GM12878 (cell line): Measurements from ENCODE around the gene HNRNPF. TPM values are rescaled to one million over a fixed set of nuclear protein-coding genes. Genes with fewer than 3 reads are reported as not detected.

Experiments
- BACH1 ChIP-seq: fragments of 450-650 bp; IDR thresholded peaks from 2 replicates; pipeline ENCODE4 v1.6.1; 2017; ENCODE audit warnings: mild to moderate bottlenecking, borderline replicate concordance
- BHLHE40 ChIP-seq, 2 experiments: fragments of 450-650 bp in 1 of 2; IDR thresholded peaks; 2 replicates each; pipeline ENCODE4 v1.6.1; 2011 to 2017; ENCODE audit warnings: low read depth in 2 of 2, borderline replicate concordance in 1 of 2, improper control_type of control experiment in 1 of 2, low read length in 1 of 2, mild to moderate bottlenecking in 1 of 2
- ETV6 ChIP-seq, 2 experiments: fragments of 450-650 bp in 1 of 2; IDR thresholded peaks in 1 of 2; conservative IDR thresholded peaks in 1 of 2; 2 replicates each; pipeline ENCODE4 v1.6.1; 2014; ENCODE audit warnings: antibody characterized with exemption in 1 of 2, borderline replicate concordance in 1 of 2, low read depth in 1 of 2, mild to moderate bottlenecking in 1 of 2, moderate library complexity in 1 of 2
- EZH2 ChIP-seq: IDR thresholded peaks from 2 replicates; pipeline ENCODE4 v1.6.1; 2012; ENCODE audit warnings: low read depth, mild to moderate bottlenecking, control low read depth, inconsistent platforms, low read length, borderline replicate concordance; ENCODE audit not compliant: control insufficient read depth
- MEF2A ChIP-seq: IDR thresholded peaks from 2 replicates; pipeline ENCODE4 v1.6.1; 2011; ENCODE audit warnings: low read depth, mild to moderate bottlenecking, low read length, moderate library complexity; ENCODE audit not compliant: insufficient read depth
- MEF2B ChIP-seq: fragments of 450-650 bp; IDR thresholded peaks from 2 replicates; pipeline ENCODE4 v1.6.1; 2018; ENCODE audit warnings: mild to moderate bottlenecking, moderate library complexity; ENCODE audit not compliant: partially characterized antibody, poor library complexity, severe bottlenecking
- NFIC ChIP-seq: IDR thresholded peaks from 2 replicates; pipeline ENCODE4 v1.6.1; 2012; ENCODE audit warnings: low read depth, mild to moderate bottlenecking, inconsistent platforms, low read length, moderate library complexity
- NFYA ChIP-seq: IDR thresholded peaks from 2 replicates; pipeline ENCODE4 v1.6.1; 2011; ENCODE audit warnings: low read depth, mild to moderate bottlenecking, low read length, improper control_type of control experiment, borderline replicate concordance
- NR2F1 ChIP-seq: fragments of 450-650 bp; conservative IDR thresholded peaks from 2 replicates; pipeline ENCODE4 v1.6.1; 2017; ENCODE audit warnings: mild to moderate bottlenecking
- PAX5 ChIP-seq: IDR thresholded peaks from 2 replicates; pipeline ENCODE4 v1.6.1; 2011; ENCODE audit warnings: low read depth, low read length, borderline replicate concordance
- POLR2AphosphoS5 ChIP-seq: IDR thresholded peaks from 2 replicates; pipeline ENCODE4 v1.6.1; 2011; ENCODE audit warnings: mild to moderate bottlenecking, low read length, inconsistent platforms
- RBBP5 ChIP-seq: fragments of 200-600 bp; sonication (generic); conservative IDR thresholded peaks from 2 replicates; pipeline ENCODE4 v1.6.1; 2016
- STAT3 ChIP-seq: IDR thresholded peaks from 2 replicates; pipeline ENCODE4 v1.6.1; 2011; ENCODE audit warnings: low read depth, low read length, improper control_type of control experiment
- YY1 ChIP-seq: IDR thresholded peaks from 2 replicates; pipeline ENCODE4 v1.6.1; 2011; ENCODE audit warnings: low read depth, mild to moderate bottlenecking, low read length
- ZNF207 ChIP-seq: fragments of 450-650 bp; IDR thresholded peaks from 2 replicates; pipeline ENCODE4 v1.6.1; 2014; ENCODE audit warnings: antibody characterized with exemption, mild to moderate bottlenecking, borderline replicate concordance
- ZNF24 ChIP-seq: fragments of 450-650 bp; IDR thresholded peaks from 2 replicates; pipeline ENCODE4 v1.6.1; 2017; ENCODE audit warnings: antibody characterized with exemption, mild to moderate bottlenecking
- polyA plus RNA-seq, 11 experiments: library from polyadenylated mRNA; depleted of rRNA in 4 of 11; unstranded in 6 of 11; stranded (reverse) in 5 of 11; fragments of >200 nt; fragmentation: Nextera tagmentation in 4 of 11; fragmentation: Illumina TruSeq in 1 of 11; extraction: Ambion mirVana in 4 of 11; extraction: Trizol in 1 of 11; gene quantifications; 1 replicate in 1 of 11; 2 replicates in 10 of 11; pipeline versions ENCODE4 v1.2.1 to v1.2.3, GENCODE V29; 2011 to 2016; ENCODE audit warnings: inconsistent platforms in 2 of 11, missing spikeins in 2 of 11, low read depth in 1 of 11
- total RNA-seq, 4 experiments: library from RNA; depleted of rRNA in 3 of 4; stranded (reverse); fragments of >200 nt in 3 of 4; fragmentation: Illumina TruSeq in 1 of 4; extraction: Trizol in 1 of 4; gene quantifications; 2 replicates each; pipeline versions ENCODE4 v1.2.1 to v1.2.3, GENCODE V29; 2013 to 2021
- TF ChIP-seq, protein P1 (sequence below): fragments of 450-650 bp; formaldehyde crosslinking; IDR thresholded peaks from 2 replicates; pipeline ENCODE4 v1.4.0; 2022; ENCODE audit warnings: mild to moderate bottlenecking, moderate library complexity
- TF ChIP-seq, protein P2 (sequence below): fragments of 450-650 bp; IDR thresholded peaks from 2 replicates; pipeline ENCODE4 v1.6.1; 2016; ENCODE audit warnings: mild to moderate bottlenecking
- TF ChIP-seq, protein P3 (sequence below): fragments of 450-650 bp; IDR thresholded peaks from 2 replicates; pipeline ENCODE4 v1.6.1; 2016; ENCODE audit warnings: mild to moderate bottlenecking, moderate library complexity, borderline replicate concordance

The HNRNPF gene
- total and polyA plus RNA-seq, 10 of the 15 experiments (the other 5 are each of a cell fraction or from before 2014, with no cell fraction given): 156 to 373 (median 293) TPM

DNA sequence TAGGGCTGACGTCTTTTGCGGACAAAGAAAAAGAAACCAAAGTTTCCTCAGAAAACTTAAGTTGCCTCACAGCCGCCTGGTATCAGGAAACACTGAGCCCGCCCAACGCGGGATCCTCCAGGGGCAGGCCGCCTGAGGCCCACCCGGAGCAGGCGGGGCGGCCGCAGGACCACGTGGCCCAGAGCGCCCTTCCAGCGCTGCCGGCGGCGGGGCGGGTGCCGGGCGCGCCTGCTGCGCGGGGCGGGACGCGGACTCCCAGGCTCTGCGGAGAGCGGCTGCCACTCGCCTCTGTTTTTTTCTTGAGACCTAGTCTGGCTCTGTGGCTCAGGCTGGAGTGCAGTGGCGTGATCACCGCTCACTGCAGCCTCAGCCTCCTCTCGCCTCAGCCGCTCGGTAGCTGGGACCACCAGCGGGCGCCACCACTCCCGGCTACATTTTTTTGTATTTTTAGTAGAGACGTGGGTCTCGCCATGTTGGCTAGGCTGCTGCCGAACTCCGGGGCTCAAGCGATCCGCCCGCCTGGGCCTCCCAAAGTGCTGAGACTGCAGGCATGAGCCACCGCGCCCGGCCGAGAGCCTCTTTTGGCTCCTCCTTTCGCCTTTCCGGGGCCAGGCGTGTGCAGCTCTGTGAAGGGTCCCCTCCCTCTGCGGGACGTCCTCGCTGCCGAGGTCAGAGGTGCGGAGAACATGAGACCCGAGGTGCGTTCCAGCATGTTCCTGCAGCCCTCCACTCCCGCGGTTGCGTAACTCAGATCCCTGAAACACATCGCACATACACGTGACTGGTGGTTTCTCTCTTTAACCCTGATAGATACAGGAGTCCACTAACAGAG is 11.6 kb upstream of the HNRNPF start (continued):
- TF ChIP-seq, protein P1, sequence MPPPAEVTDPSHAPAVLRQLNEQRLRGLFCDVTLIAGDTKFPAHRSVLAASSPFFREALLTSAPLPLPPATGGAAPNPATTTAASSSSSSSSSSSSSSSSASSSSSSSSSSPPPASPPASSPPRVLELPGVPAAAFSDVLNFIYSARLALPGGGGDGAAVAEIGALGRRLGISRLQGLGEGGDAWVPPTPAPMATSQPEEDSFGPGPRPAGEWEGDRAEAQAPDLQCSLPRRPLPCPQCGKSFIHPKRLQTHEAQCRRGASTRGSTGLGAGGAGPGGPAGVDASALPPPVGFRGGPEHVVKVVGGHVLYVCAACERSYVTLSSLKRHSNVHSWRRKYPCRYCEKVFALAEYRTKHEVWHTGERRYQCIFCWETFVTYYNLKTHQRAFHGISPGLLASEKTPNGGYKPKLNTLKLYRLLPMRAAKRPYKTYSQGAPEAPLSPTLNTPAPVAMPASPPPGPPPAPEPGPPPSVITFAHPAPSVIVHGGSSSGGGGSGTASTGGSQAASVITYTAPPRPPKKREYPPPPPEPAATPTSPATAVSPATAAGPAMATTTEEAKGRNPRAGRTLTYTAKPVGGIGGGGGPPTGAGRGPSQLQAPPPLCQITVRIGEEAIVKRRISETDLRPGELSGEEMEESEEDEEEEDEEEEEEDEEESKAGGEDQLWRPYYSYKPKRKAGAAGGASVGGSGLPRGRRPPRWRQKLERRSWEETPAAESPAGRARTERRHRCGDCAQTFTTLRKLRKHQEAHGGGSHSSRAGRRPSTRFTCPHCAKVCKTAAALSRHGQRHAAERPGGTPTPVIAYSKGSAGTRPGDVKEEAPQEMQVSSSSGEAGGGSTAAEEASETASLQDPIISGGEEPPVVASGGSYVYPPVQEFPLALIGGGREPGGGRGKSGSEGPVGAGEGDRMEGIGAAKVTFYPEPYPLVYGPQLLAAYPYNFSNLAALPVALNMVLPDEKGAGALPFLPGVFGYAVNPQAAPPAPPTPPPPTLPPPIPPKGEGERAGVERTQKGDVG: no peak
- TF ChIP-seq ZNF207 (no peak; the same call in 1 of the 2 replicates), MEF2A (no peak), ETV6 (conservative IDR thresholded peaks at IDR 0.05 in 1 of 2, IDR thresholded peaks at IDR 0.05 in 1 of 2; ENCODE audit: borderline replicate concordance in 1 of 2, low read depth in 1 of 2) (no peak), NR2F1 (peak; percentile 64), NFYA (no peak), EZH2 (no peak), BHLHE40 (IDR thresholded peaks at IDR 0.05; ENCODE audit: borderline replicate concordance in 1 of 2, low read depth in 2 of 2, low read length in 1 of 2) (peak; percentile 43 to 79; a peak in 3 of 4 replicates), NFIC (no peak), YY1 (peak; percentile 75), PAX5 (no peak), STAT3 (no peak), MEF2B (no peak), ZNF24 (0 out of 2 replicates have a peak, but pooled peaks have one; percentile 38), POLR2AphosphoS5 (peak; percentile 75), BACH1 (0 out of 2 replicates have a peak, but pooled peaks have one; percentile 18), RBBP5 (no peak)
- TF ChIP-seq, protein P2, sequence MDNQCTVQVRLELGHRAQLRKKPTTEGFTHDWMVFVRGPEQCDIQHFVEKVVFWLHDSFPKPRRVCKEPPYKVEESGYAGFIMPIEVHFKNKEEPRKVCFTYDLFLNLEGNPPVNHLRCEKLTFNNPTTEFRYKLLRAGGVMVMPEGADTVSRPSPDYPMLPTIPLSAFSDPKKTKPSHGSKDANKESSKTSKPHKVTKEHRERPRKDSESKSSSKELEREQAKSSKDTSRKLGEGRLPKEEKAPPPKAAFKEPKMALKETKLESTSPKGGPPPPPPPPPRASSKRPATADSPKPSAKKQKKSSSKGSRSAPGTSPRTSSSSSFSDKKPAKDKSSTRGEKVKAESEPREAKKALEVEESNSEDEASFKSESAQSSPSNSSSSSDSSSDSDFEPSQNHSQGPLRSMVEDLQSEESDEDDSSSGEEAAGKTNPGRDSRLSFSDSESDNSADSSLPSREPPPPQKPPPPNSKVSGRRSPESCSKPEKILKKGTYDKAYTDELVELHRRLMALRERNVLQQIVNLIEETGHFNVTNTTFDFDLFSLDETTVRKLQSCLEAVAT: 0 out of 2 replicates have a peak, but pooled peaks have one; percentile 13
- TF ChIP-seq, protein P3, sequence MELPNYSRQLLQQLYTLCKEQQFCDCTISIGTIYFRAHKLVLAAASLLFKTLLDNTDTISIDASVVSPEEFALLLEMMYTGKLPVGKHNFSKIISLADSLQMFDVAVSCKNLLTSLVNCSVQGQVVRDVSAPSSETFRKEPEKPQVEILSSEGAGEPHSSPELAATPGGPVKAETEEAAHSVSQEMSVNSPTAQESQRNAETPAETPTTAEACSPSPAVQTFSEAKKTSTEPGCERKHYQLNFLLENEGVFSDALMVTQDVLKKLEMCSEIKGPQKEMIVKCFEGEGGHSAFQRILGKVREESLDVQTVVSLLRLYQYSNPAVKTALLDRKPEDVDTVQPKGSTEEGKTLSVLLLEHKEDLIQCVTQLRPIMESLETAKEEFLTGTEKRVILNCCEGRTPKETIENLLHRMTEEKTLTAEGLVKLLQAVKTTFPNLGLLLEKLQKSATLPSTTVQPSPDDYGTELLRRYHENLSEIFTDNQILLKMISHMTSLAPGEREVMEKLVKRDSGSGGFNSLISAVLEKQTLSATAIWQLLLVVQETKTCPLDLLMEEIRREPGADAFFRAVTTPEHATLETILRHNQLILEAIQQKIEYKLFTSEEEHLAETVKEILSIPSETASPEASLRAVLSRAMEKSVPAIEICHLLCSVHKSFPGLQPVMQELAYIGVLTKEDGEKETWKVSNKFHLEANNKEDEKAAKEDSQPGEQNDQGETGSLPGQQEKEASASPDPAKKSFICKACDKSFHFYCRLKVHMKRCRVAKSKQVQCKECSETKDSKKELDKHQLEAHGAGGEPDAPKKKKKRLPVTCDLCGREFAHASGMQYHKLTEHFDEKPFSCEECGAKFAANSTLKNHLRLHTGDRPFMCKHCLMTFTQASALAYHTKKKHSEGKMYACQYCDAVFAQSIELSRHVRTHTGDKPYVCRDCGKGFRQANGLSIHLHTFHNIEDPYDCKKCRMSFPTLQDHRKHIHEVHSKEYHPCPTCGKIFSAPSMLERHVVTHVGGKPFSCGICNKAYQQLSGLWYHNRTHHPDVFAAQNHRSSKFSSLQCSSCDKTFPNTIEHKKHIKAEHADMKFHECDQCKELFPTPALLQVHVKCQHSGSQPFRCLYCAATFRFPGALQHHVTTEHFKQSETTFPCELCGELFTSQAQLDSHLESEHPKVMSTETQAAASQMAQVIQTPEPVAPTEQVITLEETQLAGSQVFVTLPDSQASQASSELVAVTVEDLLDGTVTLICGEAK: peak; percentile 68
